C1 segment of cervical spinal cord (tissue), 14 donors: ENCODE data around the gene CDC42BPA.
A peak's percentile ranks its signal among the peaks of the same experiment; 100 is the strongest.
"Not testable (repeated sequence)": the region's sequence is repeated elsewhere in the genome, so short reads cannot be mapped to it uniquely, and the experiment has no call there.

Source experiments
- DNase-seq, 14 donors: peaks; one replicate each; lab custom pipeline; 2025; lab: John Stamatoyannopoulos, UW

The CDC42BPA gene

GRCh38 chr1:227263869-227264268, 54.4 kb downstream of the CDC42BPA start:
- DNase-seq, result no peak

- no peak for DNase-seq
Observed at GRCh38 chr1:227261501-227261900, 56.8 kb downstream of the CDC42BPA start.

GRCh38 chr1:227260433-227260832, 57.9 kb downstream of the CDC42BPA start:
- no peak for DNase-seq

- DNase-seq, result no peak
Observed at GRCh38 chr1:227257964-227258363, 60.3 kb downstream of the CDC42BPA start.

- no peak for DNase-seq
Observed at GRCh38 chr1:227255086-227255732, 63.1 kb downstream of the CDC42BPA start.

GRCh38 chr1:227253065-227253464, 65.2 kb downstream of the CDC42BPA start:
- DNase-seq, result no peak

GRCh38 chr1:227245613-227246320, 72.5 kb downstream of the CDC42BPA start:
- no peak for DNase-seq

- no peak for DNase-seq
Observed at GRCh38 chr1:227244339-227245118, 73.8 kb downstream of the CDC42BPA start.

GRCh38 chr1:227242811-227243682, 75.2 kb downstream of the CDC42BPA start:
- DNase-seq, result no peak

- DNase-seq, result no peak
Observed at GRCh38 chr1:227240983-227241382, 77.3 kb downstream of the CDC42BPA start.

GRCh38 chr1:227234998-227235405, 83.3 kb downstream of the CDC42BPA start:
- peak in 2 of 14 donors; percentile 4 to 18 for DNase-seq

GRCh38 chr1:227231128-227231527, 87.2 kb downstream of the CDC42BPA start:
- not testable (repeated sequence) for DNase-seq

- DNase-seq, result no peak
Observed at GRCh38 chr1:227228201-227228600, 90.1 kb downstream of the CDC42BPA start.

- no peak for DNase-seq
Observed at GRCh38 chr1:227227761-227228160, 90.5 kb downstream of the CDC42BPA start.

- DNase-seq, result no peak
Observed at GRCh38 chr1:227225715-227226346, 92.5 kb downstream of the CDC42BPA start.

- DNase-seq, result no peak
Observed at GRCh38 chr1:227223171-227223806, 95.0 kb downstream of the CDC42BPA start.

GRCh38 chr1:227219715-227220292, 98.5 kb downstream of the CDC42BPA start:
- no peak for DNase-seq

GRCh38 chr1:227218870-227219573, 99.3 kb downstream of the CDC42BPA start:
- DNase-seq, result no peak

- no peak for DNase-seq
Observed at GRCh38 chr1:227215863-227216510, 102.3 kb downstream of the CDC42BPA start.
